DOHH2 (cell line): ENCODE results near the gene TNFRSF9.

ENCODE experiments used
- CTCF ChIP-seq: fragments of 200-600 bp; sonication (generic); IDR thresholded peaks from one replicate; pipeline ENCODE4 v1.5.1; 2014; ENCODE audit warnings: antibody characterized with exemption, mild to moderate bottlenecking, low read depth, low read length; ENCODE audit not compliant: poor library complexity, severe bottlenecking
- EZH2phosphoT487 ChIP-seq: fragments of 200-600 bp; sonication (generic); IDR thresholded peaks from 2 replicates; pipeline ENCODE4 v1.6.1; 2017; ENCODE audit warnings: borderline replicate concordance, mild to moderate bottlenecking, antibody characterized with exemption, low read length, moderate library complexity, mixed read lengths

GRCh38 chr1:7941437-7941793 is 776 bp upstream of the TNFRSF9 start:
- TF ChIP-seq CTCF = no peak
- TF ChIP-seq EZH2phosphoT487 = no peak
